ENCODE measurements around the gene REXO1.

- no peak for TF ChIP-seq CTCF (IDR thresholded peaks at IDR 0.05 in 2 of 3, conservative IDR thresholded peaks at IDR 0.05 in 1 of 3; ENCODE audit: borderline replicate concordance in 1 of 3, insufficient read depth in 1 of 3, low read depth in 2 of 3, low read length in 2 of 3)
- TF ChIP-seq TCF7L2 (IDR thresholded peaks at IDR 0.05; ENCODE audit: borderline replicate concordance, extremely low read depth, insufficient read depth, insufficient read length): no peak
- TF ChIP-seq JUND (IDR thresholded peaks at IDR 0.05): no peak
- TF ChIP-seq YY1 (IDR thresholded peaks at IDR 0.05; ENCODE audit: extremely low read depth, insufficient replicate concordance, low read depth, low read length): no peak
- TF ChIP-seq SP1 (IDR thresholded peaks at IDR 0.05; ENCODE audit: low read depth): no peak
- no peak for TF ChIP-seq ZNF274 (IDR thresholded peaks at IDR 0.05; ENCODE audit: low read depth, low read length)
- TF ChIP-seq POLR2A (IDR thresholded peaks at IDR 0.05; ENCODE audit: borderline replicate concordance, extremely low read depth, insufficient read depth, insufficient read length): no peak
- no peak for TF ChIP-seq ATF3 (IDR thresholded peaks at IDR 0.05)
- no peak for TF ChIP-seq EZH2 (IDR thresholded peaks at IDR 0.05)
Observed at GRCh38 chr19:1851654-1852580, 3.6 kb upstream of the REXO1 start.
